ENCODE measurements around the gene AFAP1. TPM values are rescaled to one million over a fixed set of nuclear protein-coding genes. Genes with fewer than 3 reads are reported as not detected.

Gene AFAP1
- total RNA-seq, 1 experiment from 2014 or later = 23.6 TPM

DNA sequence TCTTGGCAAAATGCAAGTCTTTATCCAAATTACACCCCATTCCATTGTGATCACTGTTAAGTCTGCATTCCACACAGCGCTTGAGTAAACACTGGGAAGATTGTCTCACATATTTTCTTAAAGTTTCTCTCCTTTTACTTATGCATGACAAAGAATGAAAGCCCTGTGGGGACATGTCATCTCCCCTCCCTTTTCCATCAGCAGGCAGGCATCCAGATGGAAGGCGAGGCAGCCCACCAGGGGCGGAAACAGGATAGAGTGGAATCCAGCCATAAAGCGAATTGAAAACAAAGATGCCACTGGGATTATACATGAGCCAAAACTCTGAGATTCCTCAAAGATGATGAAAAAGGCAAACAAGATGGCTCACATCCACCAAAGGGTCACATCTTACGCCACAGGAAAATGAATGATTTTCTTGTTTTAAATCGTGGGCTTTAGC lies 78.2 kb downstream of the AFAP1 start:
- TF ChIP-seq SMAD3 (CRISPR knock-in tag; IDR thresholded peaks at IDR 0.05; ENCODE audit: borderline replicate concordance) (no peak), SOX15 (CRISPR knock-in tag; IDR thresholded peaks at IDR 0.05) (no peak), TEAD1 (CRISPR knock-in tag; IDR thresholded peaks at IDR 0.05) (peak; percentile 82; the same call in 1 of the 2 replicates), ZNF121 (CRISPR knock-in tag; IDR thresholded peaks at IDR 0.05) (no peak), TEAD4 (CRISPR knock-in tag; IDR thresholded peaks at IDR 0.05) (0 out of 2 replicates have a peak, but pooled peaks have one; percentile 15), FOXK1 (CRISPR knock-in tag; IDR thresholded peaks at IDR 0.05) (peak; percentile 59; the same call in 1 of the 2 replicates), PRRX2 (CRISPR knock-in tag; IDR thresholded peaks at IDR 0.05) (no peak)
- H3K27me3 Mint-ChIP-seq (ENCODE audit: low read depth) = no peaks in the 10 kb centered on the region
- peaks cover 72% of the 10 kb centered on the region for H3K4me1 Mint-ChIP-seq
- CTCF ChIA-PET = interaction anchor here (0.7 to 4.9 kb wide), 6 partner anchors 11 to 76 kb away, joined by 3 to 24 read pairs (median 4); no protein-coding TSS in a partner anchor
- peak overlapping the region; percentile 98 for H3K27ac Mint-ChIP-seq
- peak; percentile 57 for DNase-seq (ENCODE audit: low spot score)
- peak overlapping the region; percentile 47 for H3K4me3 Mint-ChIP-seq
- POLR2A ChIA-PET = no interaction called here
- H3K36me3 Mint-ChIP-seq = peaks cover 11% of the 10 kb centered on the region; the same call in 1 of the 2 replicates
- peak; percentile 86 for ATAC-seq
- H3K9me3 Mint-ChIP-seq = peaks cover 8% of the 10 kb centered on the region

DNA sequence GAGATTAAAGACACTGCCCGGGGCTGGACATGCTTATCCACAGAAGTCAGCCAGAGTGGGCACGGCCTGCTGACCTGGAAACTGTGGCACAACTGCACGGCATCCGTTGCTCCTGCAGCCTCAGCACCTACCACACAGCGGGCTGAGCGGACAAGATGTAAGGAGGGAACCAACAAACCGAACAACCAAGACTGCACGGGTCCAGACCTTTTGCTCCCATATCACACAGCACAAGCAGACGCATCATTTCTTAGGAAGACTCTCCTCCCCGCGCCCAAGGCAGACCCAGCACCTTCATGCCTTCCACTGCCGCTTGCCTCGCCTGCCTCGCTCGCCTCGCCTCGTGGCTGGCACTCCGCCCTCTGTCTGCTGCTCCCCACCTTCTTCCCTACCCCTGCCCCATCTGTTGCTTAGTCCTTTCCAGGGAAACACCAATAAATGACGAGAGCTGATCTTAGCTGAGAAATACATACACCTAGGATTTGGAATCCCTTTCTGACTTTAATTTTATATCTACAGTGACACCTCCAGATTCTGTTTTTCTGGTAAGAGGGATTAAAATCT lies 79.0 kb downstream of the AFAP1 start:
- Mint-ChIP-seq H3K36me3 (peaks cover 12% of the 10 kb centered on the region), H3K4me3 (peak overlapping the region; percentile 27; the same call in 1 of the 2 replicates), H3K27ac (peak overlapping the region; percentile 98), H3K4me1 (peaks cover 76% of the 10 kb centered on the region), H3K27me3 (ENCODE audit: low read depth) (no peaks in the 10 kb centered on the region), H3K9me3 (peaks cover 8% of the 10 kb centered on the region)
- DNase-seq (ENCODE audit: low spot score) (peak; percentile 27), ATAC-seq (peak; percentile 53)
- ChIA-PET POLR2A (no interaction called here), CTCF (interaction anchor here (0.7 to 4.9 kb wide), 5 partner anchors 10 to 54 kb away, joined by 3 to 24 read pairs (median 4); no protein-coding TSS in a partner anchor)
- TF ChIP-seq, protein P1, sequence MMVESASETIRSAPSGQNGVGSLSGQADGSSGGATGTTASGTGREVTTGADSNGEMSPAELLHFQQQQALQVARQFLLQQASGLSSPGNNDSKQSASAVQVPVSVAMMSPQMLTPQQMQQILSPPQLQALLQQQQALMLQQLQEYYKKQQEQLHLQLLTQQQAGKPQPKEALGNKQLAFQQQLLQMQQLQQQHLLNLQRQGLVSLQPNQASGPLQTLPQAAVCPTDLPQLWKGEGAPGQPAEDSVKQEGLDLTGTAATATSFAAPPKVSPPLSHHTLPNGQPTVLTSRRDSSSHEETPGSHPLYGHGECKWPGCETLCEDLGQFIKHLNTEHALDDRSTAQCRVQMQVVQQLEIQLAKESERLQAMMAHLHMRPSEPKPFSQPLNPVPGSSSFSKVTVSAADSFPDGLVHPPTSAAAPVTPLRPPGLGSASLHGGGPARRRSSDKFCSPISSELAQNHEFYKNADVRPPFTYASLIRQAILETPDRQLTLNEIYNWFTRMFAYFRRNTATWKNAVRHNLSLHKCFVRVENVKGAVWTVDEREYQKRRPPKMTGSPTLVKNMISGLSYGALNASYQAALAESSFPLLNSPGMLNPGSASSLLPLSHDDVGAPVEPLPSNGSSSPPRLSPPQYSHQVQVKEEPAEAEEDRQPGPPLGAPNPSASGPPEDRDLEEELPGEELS (CRISPR knock-in tag; IDR thresholded peaks at IDR 0.05) = no peak
- no peak for TF ChIP-seq ZNF263 (CRISPR knock-in tag; IDR thresholded peaks at IDR 0.05; ENCODE audit: low read depth)
- TF ChIP-seq, protein P2, sequence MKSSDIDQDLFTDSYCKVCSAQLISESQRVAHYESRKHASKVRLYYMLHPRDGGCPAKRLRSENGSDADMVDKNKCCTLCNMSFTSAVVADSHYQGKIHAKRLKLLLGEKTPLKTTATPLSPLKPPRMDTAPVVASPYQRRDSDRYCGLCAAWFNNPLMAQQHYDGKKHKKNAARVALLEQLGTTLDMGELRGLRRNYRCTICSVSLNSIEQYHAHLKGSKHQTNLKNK (CRISPR knock-in tag; IDR thresholded peaks at IDR 0.05) = no peak
- no peak for TF ChIP-seq ZNF416 (CRISPR knock-in tag; IDR thresholded peaks at IDR 0.05)
- no peak for TF ChIP-seq NFYB (CRISPR knock-in tag; conservative IDR thresholded peaks at IDR 0.05; ENCODE audit: low read depth)
- TF ChIP-seq, protein P3, sequence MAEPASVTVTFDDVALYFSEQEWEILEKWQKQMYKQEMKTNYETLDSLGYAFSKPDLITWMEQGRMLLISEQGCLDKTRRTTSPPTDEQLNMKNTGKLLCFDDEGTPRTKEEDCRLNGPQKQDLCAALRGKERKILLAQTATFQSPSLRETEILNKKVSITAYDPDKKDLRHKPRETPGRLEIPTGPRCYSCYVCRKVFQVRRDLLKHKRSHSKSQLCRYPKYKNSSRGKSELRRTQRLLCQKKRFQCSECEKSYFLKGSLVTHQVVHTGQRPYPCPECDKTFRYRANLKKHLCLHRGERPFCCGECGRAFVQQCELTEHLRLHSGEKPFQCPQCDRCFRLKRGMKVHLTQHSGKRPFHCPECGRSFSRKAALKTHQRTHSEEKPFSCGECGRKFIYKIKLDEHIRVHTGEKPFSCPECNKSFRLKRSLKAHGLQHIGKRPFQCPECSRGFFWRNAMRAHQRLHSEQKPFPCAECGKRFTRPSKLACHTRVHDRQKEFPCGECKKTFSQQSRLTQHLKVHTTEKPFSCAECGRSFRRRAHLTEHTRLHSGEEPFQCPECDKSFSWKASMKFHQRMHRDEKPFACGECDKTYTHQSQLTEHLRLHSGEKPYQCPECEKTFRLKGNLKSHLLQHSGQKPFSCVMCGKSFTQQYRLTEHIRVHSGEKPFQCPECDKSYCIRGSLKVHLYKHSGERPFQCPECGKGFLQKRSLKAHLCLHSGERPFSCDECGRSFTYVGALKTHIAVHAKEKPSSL (CRISPR knock-in tag; conservative IDR thresholded peaks at IDR 0.05) = no peak
- TF ChIP-seq MXD4 (CRISPR knock-in tag; IDR thresholded peaks at IDR 0.05; ENCODE audit: borderline replicate concordance) = no peak
- no peak for TF ChIP-seq ETV6 (CRISPR knock-in tag; IDR thresholded peaks at IDR 0.05)
- no peak for TF ChIP-seq ESRRA (CRISPR knock-in tag; IDR thresholded peaks at IDR 0.05; ENCODE audit: borderline replicate concordance)
- no peak for TF ChIP-seq ZBTB21 (CRISPR knock-in tag; IDR thresholded peaks at IDR 0.05; ENCODE audit: borderline replicate concordance)

DNA sequence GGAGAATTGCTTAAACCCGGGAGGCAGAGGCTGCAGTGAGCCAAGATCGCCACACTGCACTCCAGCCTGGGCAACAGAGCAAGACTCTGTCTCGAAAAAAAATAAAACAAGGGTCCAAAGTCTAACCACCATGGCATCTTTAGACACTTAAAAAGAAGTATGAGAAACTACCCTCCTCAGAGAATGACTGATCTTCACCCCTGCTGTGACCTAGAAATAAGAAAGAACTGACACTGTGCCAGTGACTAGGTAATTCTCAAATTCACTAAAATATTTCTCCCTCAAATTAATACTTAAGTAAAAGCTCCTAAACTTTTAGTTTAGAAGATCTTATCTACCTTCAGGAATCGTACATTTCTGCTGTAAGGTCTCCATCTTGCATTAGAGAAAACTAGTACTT lies 80.3 kb downstream of the AFAP1 start:
- Mint-ChIP-seq H3K4me1 (peaks cover 77% of the 10 kb centered on the region), H3K27ac (peak overlapping the region; percentile 6; the same call in 1 of the 2 replicates), H3K36me3 (peaks cover 13% of the 10 kb centered on the region), H3K27me3 (ENCODE audit: low read depth) (no peaks in the 10 kb centered on the region), H3K4me3 (no peak overlapping the region), H3K9me3 (peaks cover 7% of the 10 kb centered on the region)
- no peak for DNase-seq (ENCODE audit: low spot score)
- TF ChIP-seq GRHL2 (CRISPR knock-in tag; IDR thresholded peaks at IDR 0.05; ENCODE audit: insufficient replicate concordance, severe bottlenecking) (no peak), ZNF121 (CRISPR knock-in tag; IDR thresholded peaks at IDR 0.05) (peak; percentile 46; the same call in 1 of the 2 replicates)
- no peak for ATAC-seq
- ChIA-PET POLR2A (no interaction called here), CTCF (interaction anchor here (1.0 kb wide), 1 partner anchor 15 kb away, joined by 3 read pairs; no protein-coding TSS in a partner anchor)
